Mucosa of descending colon (tissue), 3 donors: ENCODE measurements around the gene TNFRSF25. TPM values are rescaled to one million over a fixed set of nuclear protein-coding genes. Genes with fewer than 3 reads are reported as not detected.

Source experiments
- ATAC-seq: fragments of 200-7000 bp; cut with Tn5 transposase; one replicate; pipeline ENCODE4 v1.9.1; 2020; ENCODE audit warnings: mild to moderate bottlenecking, moderate library complexity
- DNase-seq, 3 donors: peaks; one replicate each; pipeline ENCODE4 v3.0.0-alpha.2; 2020
- H3K36me3 ChIP-seq: fragments of 200-600 bp; one replicate; pipeline ENCODE4 v1.8.0; 2021; ENCODE audit warnings: low read depth, mild to moderate bottlenecking
- H3K4me1 ChIP-seq: fragments of 200-600 bp; one replicate; pipeline ENCODE4 v1.8.0; 2021; ENCODE audit warnings: low read depth, mild to moderate bottlenecking
- H3K4me3 ChIP-seq: fragments of 200-600 bp; one replicate; pipeline ENCODE4 v1.8.0; 2021; ENCODE audit warnings: mild to moderate bottlenecking
- H3K9me3 ChIP-seq: fragments of 200-600 bp; one replicate; pipeline ENCODE4 v1.8.0; 2021; ENCODE audit warnings: mild to moderate bottlenecking
- CTCF ChIP-seq: fragments of 200-600 bp; IDR thresholded peaks from one replicate; pipeline ENCODE4 v1.8.0; 2022; ENCODE audit warnings: antibody characterized with exemption, mild to moderate bottlenecking
- intact Hi-C, 2 donors: fragments of 100-400 bp; cut with DNase I in 1 of 2; cut with micrococcal nuclease in 1 of 2; formaldehyde crosslinking; loops; one replicate each; pipeline versions ENCODE4 v1.11.0 to v1.11.1; 2022; cut with DNase I, micrococcal nuclease
- total RNA-seq, 3 donors: library from RNA; stranded (reverse); fragmentation: NEBNext Ultra II Directional in 2 of 3; extraction: Animal tissue kit (Norgen Biotek cat#: 25700) in 2 of 3; gene quantifications; one replicate each; pipeline versions ENCODE4 v1.2.1 to v1.2.4, GENCODE V29; 2021 to 2023
- donor health status: DM: no; HTN: no; CAD: no; lungs with moderate emphysema.
- donor health status: DM: no; HTN: no; CAD: no.
- donor health status: DM: no; HTN: yes; CAD: no.

Gene TNFRSF25
- total RNA-seq, 3 donors from 2014 or later: 18.3 to 45.1 (median 35.3) TPM

DNA sequence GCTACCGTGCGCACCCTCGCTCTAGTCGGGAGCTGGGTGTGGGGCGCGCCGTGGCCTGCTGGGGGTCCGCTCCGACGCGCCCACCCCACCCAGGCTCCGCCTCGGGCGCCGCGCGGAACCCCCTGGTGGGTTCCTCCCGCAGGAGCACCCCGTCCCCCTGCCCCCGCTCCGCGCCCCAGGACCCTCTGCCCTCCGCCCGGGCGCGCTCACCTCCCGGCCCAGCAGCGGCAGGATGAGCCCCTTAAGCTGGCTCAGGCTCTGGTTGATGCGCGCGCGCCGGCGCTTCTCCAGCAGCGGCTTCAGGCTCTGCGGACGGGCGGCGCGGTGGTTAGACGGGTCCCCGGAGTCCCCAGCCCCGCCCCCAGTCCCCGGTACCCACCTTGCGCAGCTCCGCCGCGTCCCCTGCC is 46.6 kb downstream of the TNFRSF25 start:
- peak overlapping the region; percentile 4 for H3K4me3 ChIP-seq
- peak; percentile 15 for ATAC-seq

DNA sequence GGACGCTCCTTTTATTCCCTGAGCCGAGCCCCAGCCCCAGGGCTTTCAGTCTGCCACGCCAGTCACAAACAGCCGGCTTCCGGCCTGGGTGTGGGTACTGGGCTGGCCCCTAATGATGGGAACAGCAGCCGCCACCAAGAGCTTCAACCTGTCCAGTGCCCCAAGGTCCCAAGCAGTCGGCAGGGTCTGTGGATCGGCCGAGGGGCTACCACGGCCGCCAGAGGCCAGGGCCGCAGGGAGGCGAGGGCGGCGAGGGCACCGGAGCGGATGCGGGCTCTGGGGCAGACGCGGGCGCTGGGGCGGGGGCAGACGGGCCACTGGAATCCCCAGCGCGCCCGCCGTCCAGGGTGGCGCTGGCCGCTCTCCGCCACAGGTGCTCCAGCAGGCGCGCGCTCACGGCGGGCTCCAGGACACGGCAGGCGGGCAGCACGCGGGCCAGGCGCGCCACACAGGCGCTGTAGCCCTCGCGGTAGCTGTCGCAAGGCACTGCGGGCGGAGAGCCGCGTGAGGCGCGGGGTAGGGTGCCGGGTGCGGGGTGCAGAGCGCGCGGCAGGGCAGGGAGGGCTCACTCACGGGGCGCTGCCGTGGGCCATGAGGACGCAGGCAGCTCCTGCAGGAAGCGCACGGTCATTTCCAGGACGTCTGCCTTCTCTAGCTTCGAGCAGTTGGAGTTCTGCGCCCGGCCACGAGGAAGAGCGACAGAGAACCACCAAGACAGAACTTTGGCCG is 47.1 kb downstream of the TNFRSF25 start:
- peak overlapping the region; percentile 4 for H3K4me3 ChIP-seq
- H3K4me1 ChIP-seq: peaks cover 49% of the 10 kb centered on the region
- DNase-seq (peak; percentile 42 to 64 (median 63)), ATAC-seq (peak; percentile 39)
- H3K9me3 ChIP-seq: no peaks in the 10 kb centered on the region
- H3K36me3 ChIP-seq: no peaks in the 10 kb centered on the region
- intact Hi-C loops: no loop called here
- no peak for TF ChIP-seq CTCF

More for the DNA sequence above, 46.6 kb downstream of the TNFRSF25 start:
- DNase-seq: no peak
- TF ChIP-seq CTCF: no peak
- intact Hi-C loops: no loop called here
- no peaks in the 10 kb centered on the region for H3K36me3 ChIP-seq
- H3K4me1 ChIP-seq: peaks cover 54% of the 10 kb centered on the region
- no peaks in the 10 kb centered on the region for H3K9me3 ChIP-seq

DNA sequence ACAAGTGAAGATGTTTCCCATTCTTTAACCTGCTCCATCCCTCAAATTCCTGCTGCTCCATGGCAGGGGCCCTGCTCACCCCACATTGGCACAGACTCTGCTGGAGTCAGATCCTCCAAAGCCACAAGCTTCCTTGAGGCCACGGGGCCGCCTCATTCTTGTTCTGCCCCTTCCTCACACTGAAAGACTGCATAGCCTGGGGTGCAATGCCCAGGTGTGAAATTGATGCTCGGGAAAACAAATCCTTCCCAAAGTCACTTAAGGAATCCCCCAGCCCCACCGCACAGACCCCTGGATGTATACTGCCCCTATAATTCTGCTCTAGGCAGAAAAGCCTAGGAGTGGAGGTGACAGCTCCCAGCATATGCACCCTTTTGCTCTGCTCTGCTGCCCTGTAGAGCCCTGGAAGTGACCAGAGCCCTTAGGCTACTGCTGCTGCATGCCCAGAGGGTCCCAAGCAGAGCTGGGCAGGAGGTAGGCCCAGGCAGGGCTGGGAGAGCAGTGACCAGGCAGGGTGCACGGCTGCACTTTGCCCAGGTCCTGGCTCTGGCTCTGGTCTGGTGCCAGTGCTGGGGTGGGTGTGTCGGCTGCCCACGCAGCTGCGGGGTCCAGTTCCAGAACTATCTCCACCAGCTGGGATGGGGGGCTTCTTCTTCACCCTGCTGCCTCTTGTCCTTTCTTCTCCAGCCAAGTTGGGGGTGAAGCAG is 47.9 kb downstream of the TNFRSF25 start:
- intact Hi-C loops: no loop called here
- DNase-seq (peak; percentile 61 to 72 (median 65)), ATAC-seq (peak; percentile 21)
- no peak overlapping the region for H3K4me3 ChIP-seq
- H3K36me3 ChIP-seq: no peaks in the 10 kb centered on the region
- no peak for TF ChIP-seq CTCF
- peaks cover 50% of the 10 kb centered on the region for H3K4me1 ChIP-seq
- H3K9me3 ChIP-seq: no peaks in the 10 kb centered on the region

DNA sequence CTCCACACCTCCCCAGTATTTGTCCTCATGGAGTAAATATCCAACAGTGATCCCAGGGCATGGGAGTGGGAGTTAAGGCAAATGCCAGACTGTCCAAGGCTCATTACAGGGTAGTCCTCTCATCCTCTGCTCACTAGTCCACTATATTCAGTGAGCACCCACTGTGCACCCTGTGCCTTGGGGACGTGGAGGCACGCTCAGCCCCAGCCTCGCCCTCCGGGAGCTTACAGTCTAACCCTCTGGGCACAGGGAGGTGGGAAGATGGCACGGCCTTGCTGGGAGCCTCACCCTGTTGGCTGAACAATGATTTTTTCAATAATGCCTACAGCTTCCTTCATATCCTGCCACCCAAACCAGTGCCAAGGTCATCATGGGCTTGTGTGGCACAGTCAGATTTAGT is 49.1 kb downstream of the TNFRSF25 start:
- DNase-seq (no peak), ATAC-seq (no peak)
- H3K4me3 ChIP-seq: no peak overlapping the region
- no peaks in the 10 kb centered on the region for H3K36me3 ChIP-seq
- peaks cover 53% of the 10 kb centered on the region for H3K4me1 ChIP-seq
- intact Hi-C loops: no loop called here
- TF ChIP-seq CTCF: no peak
- no peaks in the 10 kb centered on the region for H3K9me3 ChIP-seq

DNA sequence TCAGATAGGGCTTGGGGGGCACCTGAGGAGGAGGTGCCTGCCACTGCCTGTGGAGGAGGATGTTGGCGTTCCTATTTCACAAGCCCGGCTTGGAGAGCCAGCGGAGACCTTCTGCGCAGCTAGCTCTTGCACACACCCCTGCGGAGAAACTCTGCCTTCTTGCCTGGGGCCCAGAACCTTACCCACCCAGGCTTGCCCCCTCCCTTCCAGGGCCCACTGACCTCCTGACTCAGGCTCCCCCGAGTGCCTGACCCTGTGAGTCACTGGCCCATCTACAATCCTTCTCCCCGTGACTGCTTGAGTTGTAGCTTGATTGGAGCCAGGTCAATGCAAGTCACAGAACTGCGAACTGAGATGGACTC is 49.7 kb downstream of the TNFRSF25 start:
- intact Hi-C loops: no loop called here
- no peak for TF ChIP-seq CTCF
- peaks cover 53% of the 10 kb centered on the region for H3K4me1 ChIP-seq

More for the DNA sequence above, 49.7 kb downstream of the TNFRSF25 start:
- ATAC-seq: no peak
- Histone ChIP-seq H3K9me3 (no peaks in the 10 kb centered on the region), H3K36me3 (no peaks in the 10 kb centered on the region), H3K4me3 (no peak overlapping the region)
- DNase-seq: peak in 1 of 3 donors; percentile 46
